ENCODE results near the gene EXOSC7.
"Not testable (repeated sequence)": the region's sequence is repeated elsewhere in the genome, so short reads cannot be mapped to it uniquely, and the experiment has no call there.

The EXOSC7 gene

DNA sequence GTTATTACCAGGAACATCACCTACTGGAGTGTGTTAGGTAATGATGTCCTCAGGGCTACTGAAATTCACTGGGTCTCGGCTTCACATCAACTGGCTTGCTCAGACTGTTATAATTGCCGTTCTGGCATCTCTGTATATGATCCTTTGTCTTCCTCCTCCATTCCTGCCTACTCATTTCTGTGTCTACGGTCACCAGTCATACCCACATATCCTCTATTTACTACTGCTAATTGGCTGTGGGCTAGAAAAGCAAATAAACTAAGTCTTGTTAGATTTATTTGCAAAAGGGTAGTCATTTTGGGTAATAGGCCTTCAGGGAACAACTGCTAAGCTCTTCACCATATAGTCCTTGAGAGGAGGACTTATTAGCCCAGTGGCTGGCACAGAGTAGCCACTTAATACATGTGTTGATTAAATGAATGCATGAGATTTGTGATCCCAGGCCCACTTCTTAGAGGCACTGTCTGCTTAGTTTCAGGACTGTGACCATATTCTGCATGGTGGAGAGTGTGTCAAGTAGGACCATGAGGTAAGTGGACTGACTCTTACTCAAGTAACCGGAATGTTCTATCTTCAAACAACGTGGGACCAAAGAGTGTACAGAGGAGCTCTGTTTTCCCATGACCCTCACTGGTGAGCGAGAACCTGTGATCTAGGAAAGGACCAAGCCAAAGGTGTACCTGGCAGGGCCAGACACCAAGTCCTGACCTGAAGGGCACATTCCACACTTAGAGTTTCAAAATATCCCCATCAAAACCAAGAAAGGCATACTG lies 13.2 kb upstream of the EXOSC7 start:
- DNase-seq: no peak

DNA sequence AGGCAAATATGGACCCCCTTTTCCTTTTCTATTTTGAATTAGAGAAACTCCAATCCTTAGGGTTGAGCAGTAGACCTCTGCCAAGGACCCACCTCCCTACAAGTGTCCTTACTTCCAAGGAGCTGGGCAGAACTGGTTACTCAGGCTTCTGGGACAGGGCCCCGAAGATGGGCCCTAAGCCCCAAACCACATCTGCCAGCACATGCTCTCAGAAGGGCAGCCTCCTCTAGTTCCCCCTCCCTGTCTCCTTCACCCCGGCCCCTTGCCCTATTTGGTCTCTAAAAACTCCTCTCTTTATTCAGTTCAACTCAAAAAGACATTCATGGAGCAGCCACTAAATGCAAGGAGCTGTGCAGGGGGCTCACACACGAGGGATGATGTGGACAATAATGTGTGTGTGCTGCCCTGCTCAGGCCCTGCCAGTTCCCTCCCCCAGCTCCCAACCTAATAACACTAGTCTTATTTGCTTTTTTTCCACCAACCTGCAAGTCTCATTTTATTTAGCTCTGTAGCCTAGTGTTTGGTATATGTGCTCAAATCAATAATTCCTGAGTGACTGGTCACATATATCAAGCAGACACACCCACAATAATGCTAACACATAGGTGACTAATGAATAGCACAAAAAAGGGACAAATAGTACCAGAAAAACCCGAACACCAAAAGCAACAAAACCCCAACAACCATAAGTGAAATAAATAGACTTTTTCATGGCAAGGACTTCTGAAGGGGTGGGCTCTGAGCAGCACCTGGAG lies 12.3 kb upstream of the EXOSC7 start:
- no peak for DNase-seq

DNA sequence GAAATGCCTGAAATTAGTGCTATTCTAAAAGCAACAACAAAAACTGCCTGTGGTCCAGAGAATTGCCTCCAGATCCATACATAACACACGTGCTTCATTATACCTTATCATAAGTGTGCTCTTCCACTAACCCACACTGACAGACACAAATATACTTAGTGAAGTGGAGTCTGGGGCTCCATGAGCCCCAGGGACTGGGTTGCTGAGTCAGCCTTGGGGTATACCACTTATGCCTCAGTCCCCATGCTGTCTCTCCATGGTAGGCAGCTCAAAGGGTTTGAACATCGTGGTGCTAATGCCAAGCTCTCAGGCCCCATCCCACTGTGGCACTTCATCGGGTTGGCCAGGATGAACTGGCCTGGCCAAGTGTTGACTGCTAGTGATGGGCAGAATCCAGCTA lies 10.9 kb upstream of the EXOSC7 start:
- no peak for DNase-seq

DNA sequence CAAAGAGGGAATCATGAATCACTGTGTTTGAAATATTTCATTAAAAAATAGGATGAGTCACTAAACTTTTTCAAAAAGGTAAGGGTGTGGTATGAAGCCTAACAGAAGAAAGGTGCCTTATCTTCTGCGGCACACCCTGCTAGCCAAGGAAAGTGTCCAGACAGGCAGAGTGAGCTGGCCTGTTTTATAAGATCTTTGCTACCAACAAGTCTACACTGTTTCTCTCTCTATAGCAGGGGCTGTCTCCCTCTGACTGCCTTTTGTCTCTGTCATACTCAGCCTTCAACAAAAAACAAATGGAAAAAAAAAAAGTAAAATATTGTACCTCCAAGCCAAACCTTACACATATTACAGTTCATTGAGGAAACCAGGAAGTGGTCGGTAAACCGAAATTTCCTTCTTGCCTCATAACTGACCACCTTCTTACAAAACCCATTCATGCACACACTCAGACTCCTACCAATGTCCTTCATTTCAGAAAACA lies 9.2 kb upstream of the EXOSC7 start:
- DNase-seq: no peak

DNA sequence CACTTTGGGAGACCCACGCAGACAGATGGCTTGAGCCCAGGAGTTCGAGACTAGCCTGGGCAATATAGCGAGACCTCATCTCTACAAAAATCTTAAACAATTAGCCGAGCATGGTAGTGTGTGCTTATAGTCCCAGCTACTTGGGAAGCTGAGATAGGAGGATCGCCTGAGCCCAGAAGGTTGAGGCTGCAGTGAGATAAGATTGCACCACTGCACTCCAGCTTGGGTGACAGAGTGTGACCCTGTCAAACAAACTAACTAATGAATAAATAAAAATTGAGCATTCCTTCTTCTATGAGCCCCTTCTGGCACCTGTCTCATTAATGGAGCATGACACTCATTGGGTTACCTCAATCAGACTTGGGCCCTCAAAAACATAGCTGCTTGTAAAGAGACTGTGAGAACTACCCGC lies 7.6 kb upstream of the EXOSC7 start:
- DNase-seq: no peak

DNA sequence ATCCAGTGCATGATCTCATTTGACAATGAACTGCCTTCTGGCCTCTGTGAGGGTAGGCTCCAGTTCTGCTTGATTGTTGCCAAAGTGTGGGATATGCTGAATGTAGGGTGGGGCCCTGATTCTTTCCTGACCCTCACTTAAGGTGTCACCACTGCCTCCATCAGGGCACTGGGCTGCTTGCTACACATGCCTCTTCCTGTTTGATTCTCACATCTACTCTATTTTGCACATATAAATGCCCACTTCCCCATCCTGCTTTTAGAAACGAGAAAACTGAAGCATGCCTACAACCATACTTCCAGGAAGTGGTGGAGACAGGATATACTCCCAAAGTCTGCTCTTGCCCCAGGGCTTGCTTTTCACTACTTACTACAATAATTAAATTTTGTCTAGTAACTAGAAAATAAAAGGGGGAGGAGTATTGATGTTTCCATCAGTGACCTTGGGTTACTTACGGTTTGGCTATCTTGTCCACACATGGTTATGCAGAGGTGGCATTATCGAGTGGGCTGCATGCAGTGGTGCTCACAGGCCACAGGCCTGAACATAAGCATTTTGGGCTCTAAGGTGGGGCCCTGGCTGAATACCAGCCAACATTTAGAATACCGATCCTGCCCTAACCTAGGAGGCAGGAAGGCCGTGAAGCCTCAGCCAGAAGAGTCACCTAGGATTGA lies 6.8 kb upstream of the EXOSC7 start:
- no peak for DNase-seq

DNA sequence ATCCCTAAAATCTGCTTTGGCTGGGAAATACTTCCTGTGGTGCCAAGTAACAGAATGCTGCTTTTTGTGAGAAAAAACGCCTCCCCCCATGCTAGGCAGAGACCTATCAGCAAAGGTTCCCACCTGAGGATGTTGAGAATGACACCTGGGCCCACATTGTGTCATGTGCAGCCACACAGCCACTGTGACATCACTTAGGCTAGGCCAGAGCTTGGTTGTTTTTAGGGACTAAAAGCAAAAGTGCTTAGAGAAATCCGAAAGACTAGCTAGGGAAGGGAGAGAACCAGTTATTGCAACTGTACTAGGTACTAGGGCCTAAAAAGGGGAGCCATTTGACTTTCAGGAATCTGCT lies 6.2 kb upstream of the EXOSC7 start:
- no peak for DNase-seq

DNA sequence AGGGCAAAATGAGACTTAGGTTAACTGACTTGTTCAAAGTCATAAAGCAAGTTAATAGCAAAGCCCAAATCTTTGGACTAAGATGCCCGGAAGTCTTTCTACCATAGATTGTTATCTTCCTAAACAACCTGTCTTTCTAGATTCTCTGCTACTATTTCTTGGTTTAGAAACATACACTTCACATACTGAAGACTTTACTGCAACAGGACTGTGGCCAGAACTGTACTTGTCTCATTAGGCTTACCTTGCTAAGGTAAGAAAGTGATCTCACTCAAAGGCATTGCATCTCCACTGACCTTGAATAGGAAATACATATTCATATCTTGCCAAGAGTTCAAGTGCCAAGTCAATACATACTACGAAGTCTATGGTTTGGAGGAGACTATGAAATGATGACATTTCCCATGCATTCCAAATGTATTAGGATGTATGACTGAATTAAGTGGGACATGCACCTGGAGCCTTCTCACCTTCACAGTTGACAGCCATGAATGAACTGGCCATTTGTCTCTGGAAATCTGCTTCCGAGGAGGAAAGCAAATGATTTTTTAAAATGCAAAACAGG lies 5.0 kb upstream of the EXOSC7 start:
- no peak for DNase-seq

DNA sequence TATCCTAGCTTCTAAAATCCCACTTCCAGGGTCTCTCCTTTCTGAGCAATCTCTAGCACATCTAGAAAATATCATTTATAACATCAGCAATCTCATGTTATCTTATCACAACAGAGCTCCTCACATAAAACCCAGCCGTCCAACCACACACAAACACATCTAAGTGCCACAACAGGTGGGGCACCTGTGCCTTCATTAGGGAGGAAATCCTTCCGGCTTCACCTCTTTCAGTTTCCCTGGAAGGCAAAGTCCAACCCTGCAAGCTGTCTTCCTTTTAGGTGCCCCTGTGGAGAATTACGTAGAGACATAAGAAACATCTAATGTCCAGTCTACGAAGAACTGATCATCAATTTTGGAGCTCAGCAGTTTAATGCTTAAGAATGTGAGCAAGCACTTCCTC lies 1.6 kb upstream of the EXOSC7 start:
- no peak for DNase-seq

DNA sequence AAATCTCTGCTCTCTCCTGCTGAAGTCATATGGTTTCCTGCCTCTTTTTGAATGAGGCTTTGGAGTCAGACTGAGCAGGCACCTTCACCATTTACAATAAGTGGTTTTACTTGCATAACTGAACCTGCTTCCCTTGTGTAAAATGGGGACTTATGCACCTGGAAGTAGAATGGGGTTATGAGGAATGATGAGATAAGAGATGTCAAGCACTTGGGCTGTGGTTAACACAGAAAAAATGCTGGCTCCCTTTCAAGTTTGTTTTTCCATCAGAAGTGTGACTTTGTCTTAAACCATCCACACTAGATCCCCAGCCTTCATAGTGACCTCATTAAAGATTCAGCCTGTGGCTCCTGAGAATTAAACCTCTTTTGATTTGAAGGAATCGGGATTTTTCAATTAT lies 5.2 kb downstream of the EXOSC7 start:
- DNase-seq: no peak

DNA sequence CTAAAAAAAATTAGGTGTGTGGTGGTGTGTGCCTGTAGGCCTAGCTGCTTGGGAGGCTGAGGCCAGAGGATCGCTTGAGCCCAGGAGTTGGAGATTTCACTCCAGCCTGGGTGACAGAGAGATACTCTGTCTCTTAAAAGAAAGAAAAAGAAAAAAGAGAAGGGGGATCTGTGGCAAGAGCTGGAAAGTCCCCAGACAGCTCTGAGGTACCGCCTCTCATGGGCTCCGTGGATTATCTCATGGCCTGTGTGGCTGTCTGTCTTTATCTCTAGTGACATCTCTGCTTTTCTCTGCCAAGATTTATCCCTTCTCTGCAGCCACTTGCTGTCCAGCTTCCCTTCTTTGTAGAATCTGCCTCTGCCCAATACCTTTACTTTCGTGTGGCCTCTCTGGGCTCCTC lies 5.7 kb downstream of the EXOSC7 start:
- no peak for DNase-seq

DNA sequence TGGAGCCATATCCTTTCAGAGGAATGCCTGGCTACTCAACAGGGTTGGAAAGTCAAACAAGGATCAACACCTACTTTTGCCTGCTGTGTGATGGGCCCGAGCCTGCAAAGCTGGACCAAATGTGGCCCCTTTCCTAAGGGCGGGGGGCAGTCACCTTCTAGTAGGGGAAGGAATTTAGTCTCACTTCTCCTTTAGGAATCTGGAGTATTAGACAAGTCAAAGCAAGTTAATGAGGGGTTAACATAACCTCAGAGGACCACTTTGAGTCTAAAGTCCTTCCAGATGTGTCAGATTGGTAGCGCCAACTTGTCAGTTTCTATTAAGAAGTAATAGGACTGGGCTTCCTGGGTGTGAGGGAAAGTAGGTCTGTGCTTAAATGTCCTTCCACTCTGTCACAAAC lies 6.8 kb downstream of the EXOSC7 start:
- no peak for DNase-seq

DNA sequence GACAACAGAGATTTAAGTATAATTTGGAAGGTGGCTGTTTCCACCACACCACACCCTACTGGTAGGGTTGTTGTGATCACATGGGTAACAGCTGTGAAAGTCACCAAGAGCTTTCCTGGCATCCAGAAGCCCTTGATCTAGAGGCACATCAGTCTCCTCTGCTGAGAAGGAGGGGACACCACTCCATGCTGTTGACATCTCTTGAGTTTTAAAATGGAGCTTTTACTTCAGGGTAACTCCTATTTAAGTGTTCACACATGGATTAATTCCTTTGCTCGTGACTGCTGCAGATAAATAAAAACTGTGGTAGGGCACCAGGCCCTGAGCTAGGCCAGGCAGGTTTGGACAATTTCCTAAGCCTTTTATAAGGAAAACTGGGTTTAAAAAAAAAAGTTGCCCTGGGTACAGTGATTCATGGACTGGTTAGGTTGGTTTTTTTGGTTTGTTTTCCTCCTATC lies 7.5 kb downstream of the EXOSC7 start:
- no peak for DNase-seq

DNA sequence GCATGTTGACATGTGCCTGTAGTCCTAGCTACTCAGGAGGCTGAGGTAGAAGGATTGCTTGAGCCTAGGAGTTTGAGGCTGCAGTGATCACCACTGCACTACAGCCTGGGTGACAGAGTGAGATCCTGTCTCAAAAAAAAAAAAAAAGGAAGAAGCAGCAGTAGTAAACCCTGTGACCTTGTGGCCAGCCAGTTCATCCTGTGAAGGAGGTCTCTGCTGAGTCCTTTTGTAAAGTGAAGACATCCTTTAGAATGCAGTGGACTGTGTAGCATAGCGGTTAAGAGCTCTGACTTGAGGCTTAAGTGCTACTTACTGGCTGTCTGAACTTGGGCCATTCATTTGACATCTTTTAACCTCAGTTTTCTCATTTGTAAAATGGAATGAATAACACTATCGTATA lies 8.3 kb downstream of the EXOSC7 start:
- no peak for DNase-seq

DNA sequence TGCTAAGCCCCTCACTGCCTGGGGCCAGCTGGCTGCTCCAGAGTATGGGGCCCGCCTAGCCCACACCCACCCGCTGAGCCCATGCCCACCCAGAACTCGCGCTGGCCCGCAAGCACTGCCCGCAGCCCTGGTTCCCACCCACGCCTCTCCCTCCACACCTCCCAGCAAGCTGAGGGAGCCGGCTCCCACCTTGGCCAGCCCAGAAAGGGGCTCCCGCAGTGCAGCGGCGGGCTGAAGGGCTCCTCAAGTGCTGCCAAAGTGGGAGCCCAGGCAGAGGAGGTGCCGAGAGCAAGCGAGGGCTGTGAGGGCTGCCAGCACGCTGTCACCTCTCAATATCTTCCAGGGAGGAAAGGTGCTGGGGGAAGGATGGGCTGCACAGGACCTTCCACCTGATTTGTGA lies 10.3 kb downstream of the EXOSC7 start:
- DNase-seq: not testable (repeated sequence)

DNA sequence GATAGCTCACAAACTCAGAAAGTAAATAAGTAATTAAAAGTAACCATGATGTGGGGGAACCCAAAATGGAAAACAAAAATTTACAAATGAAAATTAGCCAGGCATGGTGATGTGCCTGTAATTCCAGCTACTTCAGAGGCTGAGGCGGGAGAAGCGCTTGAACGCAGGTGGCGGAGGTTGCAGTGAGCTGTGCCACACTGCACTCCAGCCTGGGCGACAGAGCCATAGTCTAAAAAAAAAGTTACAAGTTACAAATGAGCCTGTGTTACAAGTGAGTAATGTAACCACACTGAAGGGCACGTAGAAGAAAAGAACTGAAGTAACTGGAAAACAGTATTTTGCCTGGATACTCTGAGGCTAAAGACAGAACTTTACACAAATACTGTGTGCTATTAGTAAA lies 11.3 kb downstream of the EXOSC7 start:
- no peak for DNase-seq

DNA sequence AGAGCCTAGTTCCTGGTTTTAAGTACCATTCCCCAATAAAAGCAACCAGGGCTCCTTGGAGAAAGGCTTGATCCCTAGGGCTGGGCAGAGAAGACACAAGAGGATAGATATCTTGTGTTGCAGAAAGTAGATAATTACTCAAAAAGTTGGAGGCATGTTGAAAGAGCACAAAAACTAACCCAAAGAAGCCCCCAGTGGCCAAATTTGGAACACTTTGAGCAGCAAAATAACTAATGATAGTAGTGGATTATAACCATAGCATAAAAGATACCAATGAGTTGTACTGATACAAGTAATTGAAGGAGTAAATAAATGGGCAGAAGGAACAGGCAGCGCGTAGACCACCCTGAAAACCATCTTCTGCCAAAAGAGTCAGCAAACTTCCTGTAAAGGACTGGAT lies 12.0 kb downstream of the EXOSC7 start:
- DNase-seq: no peak

DNA sequence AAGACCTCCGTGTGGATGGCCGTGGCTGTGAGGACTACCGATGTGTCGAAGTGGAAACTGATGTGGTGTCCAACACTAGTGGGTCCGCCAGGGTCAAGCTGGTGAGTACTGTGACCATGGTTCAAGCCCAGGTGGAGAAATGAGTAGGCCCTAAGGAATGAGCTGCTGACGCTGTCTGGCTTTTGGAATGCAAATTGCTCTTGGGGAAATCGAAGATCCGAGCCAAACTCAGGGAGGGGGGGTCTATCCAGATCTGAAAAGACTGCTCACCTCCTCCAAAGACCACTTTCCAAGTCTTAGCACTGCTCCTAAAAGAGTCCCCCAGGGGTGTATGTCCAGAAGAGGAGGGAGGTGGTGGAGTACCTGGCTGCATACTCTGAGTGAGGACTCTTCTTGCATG lies 13.1 kb downstream of the EXOSC7 start:
- no peak for DNase-seq

DNA sequence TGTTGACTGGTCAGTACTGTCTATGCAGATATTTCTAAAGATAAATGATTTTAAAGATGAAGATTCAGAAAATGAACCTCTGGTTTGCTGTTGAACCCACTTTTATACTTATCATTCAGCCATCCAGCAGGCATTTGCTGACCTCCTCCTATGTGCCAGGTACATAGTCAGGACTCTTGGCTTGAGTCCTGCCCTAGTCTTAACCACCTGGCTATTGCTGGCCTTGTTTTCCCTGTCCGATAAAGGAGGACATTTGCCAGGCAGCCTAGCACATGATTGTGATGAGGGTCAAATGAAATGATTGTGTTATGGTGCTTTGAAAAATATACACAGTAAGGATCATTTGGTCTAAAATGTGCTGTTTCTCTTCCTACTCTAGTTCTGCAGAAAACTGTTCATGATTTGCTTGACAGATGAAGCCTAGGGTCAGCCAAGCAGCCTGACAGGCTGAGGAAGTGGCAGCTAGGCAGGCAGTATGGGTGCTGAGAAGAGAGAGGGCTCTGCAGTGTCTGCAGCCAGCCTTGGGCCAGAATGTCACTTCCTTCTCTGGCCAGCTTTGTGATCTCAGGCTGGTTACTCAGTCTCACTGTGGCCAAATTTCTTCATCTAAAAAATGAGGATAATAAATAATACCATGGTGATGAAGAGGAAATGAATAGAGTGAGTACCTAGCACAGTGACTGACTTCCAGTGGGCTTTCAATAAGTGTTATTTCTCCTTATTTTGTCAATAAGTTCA lies 13.8 kb downstream of the EXOSC7 start:
- DNase-seq: no peak

DNA sequence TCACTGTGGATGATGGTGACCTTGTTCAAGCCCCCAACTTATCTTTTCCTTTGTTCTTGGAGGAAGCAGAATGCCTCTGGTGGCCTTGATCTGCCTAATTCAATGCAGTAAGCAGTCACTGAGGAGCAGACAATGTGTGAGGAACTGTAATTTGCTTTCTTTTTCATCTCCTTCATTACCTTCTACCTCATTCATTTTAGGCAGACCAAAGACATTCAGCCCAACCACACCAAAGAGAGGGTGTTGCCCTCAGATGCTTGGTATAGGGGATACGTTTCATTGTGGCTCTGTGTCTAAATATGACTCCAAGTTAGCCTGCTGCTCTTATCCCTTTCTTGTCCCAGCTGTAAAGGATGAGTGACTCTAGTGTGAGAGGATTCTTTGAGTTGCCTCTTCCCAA lies 15.3 kb downstream of the EXOSC7 start:
- no peak for DNase-seq

DNA sequence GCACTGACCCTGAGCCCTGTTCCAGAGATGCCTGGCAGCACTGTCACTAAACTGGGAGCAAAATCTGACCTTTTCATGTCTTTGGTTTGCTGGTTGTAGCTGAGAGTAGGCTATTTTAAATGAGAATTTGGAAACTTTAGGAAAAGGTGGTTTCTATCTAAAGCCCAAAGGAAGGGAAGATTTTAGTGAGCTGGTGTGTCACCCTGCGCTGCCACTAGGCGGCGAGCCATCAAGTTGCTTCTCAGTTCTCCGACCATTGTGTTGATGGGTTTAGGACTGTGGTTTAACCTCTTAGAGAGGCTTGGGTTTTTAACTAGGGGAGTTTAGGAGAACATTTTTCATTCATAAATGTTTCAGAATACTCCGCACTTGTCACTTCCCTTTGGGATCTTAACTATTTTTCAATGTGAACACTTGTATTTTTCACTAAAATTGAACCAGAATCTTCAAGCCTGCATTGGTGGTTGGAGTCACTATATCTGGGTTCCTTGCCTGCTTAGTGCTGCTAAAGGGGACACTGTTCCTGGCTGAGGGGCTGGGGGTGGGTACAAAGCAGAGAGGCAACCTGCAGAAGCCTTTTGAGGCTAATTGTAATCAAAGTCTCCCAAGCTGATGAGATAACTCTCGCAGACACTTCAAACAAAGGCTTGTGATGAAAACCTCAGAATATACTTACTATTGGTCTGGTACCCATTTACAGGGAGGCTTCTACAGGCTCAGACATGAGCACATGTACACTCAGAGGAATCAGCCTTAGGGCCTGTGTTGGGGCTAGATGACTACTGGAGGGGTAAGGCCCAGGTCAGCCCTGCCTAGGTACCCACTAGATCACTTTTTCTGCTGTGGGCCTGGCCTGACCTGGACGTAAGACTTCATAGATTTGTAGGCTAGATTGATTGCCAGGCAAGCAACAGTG lies 16.8 kb downstream of the EXOSC7 start:
- DNase-seq: peak; percentile 28
